Stomach (tissue), 9 donors: ENCODE measurements around the gene PRELID2. TPM values are rescaled to one million over a fixed set of nuclear protein-coding genes. Genes with fewer than 3 reads are reported as not detected.

Source experiments
- DNase-seq, 2 donors: peaks; one replicate each; pipeline versions ENCODE4 v3.0.0 to v3.0.0-alpha.2; 2013 to 2019
- H3K27ac ChIP-seq, 5 donors: fragments of 200-600 bp in 4 of 5; sonication (generic) in 4 of 5; one replicate each; pipeline ENCODE4 v1.5.1; 2013 to 2019; ENCODE audit warnings: mild to moderate bottlenecking in 1 of 5, moderate library complexity in 1 of 5
- H3K27me3 ChIP-seq, 3 donors: fragments of 200-600 bp; sonication (generic); one replicate each; pipeline ENCODE4 v1.5.1; 2017 to 2019; ENCODE audit warnings: mixed run types in 1 of 3
- H3K36me3 ChIP-seq, 4 donors: fragments of 200-600 bp; sonication (generic); 1 replicate in 3 of 4; 2 replicates in 1 of 4; pipeline ENCODE4 v1.5.1; 2016 to 2019
- H3K4me1 ChIP-seq, 4 donors: fragments of 200-600 bp; sonication (generic); one replicate each; pipeline ENCODE4 v1.5.1; 2016 to 2019
- H3K4me3 ChIP-seq, 4 donors: fragments of 200-600 bp; sonication (generic) in 3 of 4; one replicate each; pipeline ENCODE4 v1.5.1; 2016 to 2019; ENCODE audit warnings: mild to moderate bottlenecking in 1 of 4
- H3K9me3 ChIP-seq, 4 donors: fragments of 200-600 bp; sonication (generic); one replicate each; pipeline ENCODE4 v1.5.1; 2016 to 2019
- EP300 ChIP-seq: sonication (generic); formaldehyde crosslinking; IDR thresholded peaks from one replicate; pipeline ENCODE4 v1.6.1; 2017; ENCODE audit warnings: antibody characterized with exemption
- POLR2A ChIP-seq, 4 donors: fragments of 450-650 bp; IDR thresholded peaks; one replicate each; pipeline ENCODE4 v1.6.1; 2016; ENCODE audit warnings: antibody characterized with exemption in 4 of 4, control low read depth in 2 of 4, mild to moderate bottlenecking in 1 of 4, moderate library complexity in 1 of 4
- POLR2AphosphoS5 ChIP-seq, 3 donors: sonication (generic); formaldehyde crosslinking; IDR thresholded peaks; one replicate each; pipeline ENCODE4 v1.6.1; 2016; ENCODE audit warnings: antibody characterized with exemption in 3 of 3
- WGBS, 5 donors: extraction: QIAGEN DNeasy Blood & Tissue Kit in 3 of 5; methylation state at CpG; one replicate each; pipeline versions ENCODE4 v1.1.5 to v1.1.7; 2013 to 2018; 5-methylcytosine and 5-hydroxymethylcytosine counted together
- intact Hi-C: fragments of 100-400 bp; cut with DNase I; formaldehyde crosslinking; loops from one replicate; pipeline ENCODE4 v1.15.1; 2023; ENCODE audit warnings: low total_unique reads
- polyA plus RNA-seq, 3 donors: library from polyadenylated mRNA; stranded (reverse); fragments of 200-250 nt; gene quantifications; one replicate each; pipeline ENCODE4 v1.2.3, GENCODE V29; 2013
- total RNA-seq, 5 donors: library from RNA; depleted of rRNA; stranded (reverse); fragments of >200 nt; gene quantifications; one replicate each; pipeline versions ENCODE4 v1.1.0 to v1.2.3, GENCODE V29; 2014 to 2016
- TF ChIP-seq, protein P1 (sequence below), 7 experiments: fragments of 450-650 bp in 4 of 7; fragments of 200-600 bp in 3 of 7; sonication (generic) in 3 of 7; IDR thresholded peaks; one replicate each; pipeline ENCODE4 v1.5.1; 2016 to 2019; ENCODE audit warnings: antibody characterized with exemption in 7 of 7, control low read depth in 2 of 7, mild to moderate bottlenecking in 1 of 7
- donor health status: healthy with polysubstance abuse.
- donor health status: Bipolar disorder and iron deficiency.
- donor health status: healthy.

The PRELID2 gene
- total and polyA plus RNA-seq, 8 donors = 7.1 to 203 (median 20.3) TPM

DNA sequence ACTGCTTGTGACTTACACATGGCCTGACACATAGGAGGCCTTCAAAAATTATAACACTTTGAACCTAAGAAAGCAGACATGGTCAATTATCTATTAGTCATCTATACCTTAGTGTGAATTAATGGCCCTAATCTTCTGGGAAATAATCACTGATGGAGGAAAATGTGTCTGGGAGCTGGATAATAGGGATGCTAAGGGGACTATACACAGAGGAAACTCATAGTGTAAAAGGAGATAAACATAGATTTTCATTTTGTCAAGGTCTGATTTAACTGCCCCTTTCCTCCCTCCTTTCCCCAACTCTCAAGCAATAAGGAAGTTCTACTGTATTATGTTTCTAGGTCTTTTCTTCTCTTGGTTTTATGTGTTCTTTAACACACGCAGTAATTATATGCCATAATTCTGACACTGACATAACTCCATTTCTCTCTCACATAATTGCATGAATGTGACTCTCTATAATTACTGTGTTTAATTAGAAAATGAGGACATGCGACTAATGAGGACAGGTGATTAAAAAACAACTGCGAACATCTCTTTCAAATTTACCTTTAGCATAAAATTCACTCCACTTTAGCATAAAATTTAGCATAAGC lies 18.7 kb upstream of the PRELID2 start:
- H3K4me1 ChIP-seq = peaks cover 0 to 30% (median 11%) of the 10 kb centered on the region in 4 donors
- intact Hi-C loops = no loop called here
- TF ChIP-seq, protein P1, sequence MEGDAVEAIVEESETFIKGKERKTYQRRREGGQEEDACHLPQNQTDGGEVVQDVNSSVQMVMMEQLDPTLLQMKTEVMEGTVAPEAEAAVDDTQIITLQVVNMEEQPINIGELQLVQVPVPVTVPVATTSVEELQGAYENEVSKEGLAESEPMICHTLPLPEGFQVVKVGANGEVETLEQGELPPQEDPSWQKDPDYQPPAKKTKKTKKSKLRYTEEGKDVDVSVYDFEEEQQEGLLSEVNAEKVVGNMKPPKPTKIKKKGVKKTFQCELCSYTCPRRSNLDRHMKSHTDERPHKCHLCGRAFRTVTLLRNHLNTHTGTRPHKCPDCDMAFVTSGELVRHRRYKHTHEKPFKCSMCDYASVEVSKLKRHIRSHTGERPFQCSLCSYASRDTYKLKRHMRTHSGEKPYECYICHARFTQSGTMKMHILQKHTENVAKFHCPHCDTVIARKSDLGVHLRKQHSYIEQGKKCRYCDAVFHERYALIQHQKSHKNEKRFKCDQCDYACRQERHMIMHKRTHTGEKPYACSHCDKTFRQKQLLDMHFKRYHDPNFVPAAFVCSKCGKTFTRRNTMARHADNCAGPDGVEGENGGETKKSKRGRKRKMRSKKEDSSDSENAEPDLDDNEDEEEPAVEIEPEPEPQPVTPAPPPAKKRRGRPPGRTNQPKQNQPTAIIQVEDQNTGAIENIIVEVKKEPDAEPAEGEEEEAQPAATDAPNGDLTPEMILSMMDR (IDR thresholded peaks at IDR 0.05) = no peak
- TF ChIP-seq POLR2AphosphoS5 (IDR thresholded peaks at IDR 0.05) (no peak), EP300 (no peak), POLR2A (IDR thresholded peaks at IDR 0.05) (no peak)
- no peak for DNase-seq
- 92 to 98% (median 96%) methylated on average over 3 of the region's 3 CpGs for WGBS, 5 donors
- H3K4me3 ChIP-seq = no peak overlapping the region
- peak overlapping the region in 1 of 5 donors; percentile 20 for H3K27ac ChIP-seq
- no peaks in the 10 kb centered on the region for H3K36me3 ChIP-seq
- H3K9me3 ChIP-seq = no peaks in the 10 kb centered on the region
- H3K27me3 ChIP-seq = no peaks in the 10 kb centered on the region

DNA sequence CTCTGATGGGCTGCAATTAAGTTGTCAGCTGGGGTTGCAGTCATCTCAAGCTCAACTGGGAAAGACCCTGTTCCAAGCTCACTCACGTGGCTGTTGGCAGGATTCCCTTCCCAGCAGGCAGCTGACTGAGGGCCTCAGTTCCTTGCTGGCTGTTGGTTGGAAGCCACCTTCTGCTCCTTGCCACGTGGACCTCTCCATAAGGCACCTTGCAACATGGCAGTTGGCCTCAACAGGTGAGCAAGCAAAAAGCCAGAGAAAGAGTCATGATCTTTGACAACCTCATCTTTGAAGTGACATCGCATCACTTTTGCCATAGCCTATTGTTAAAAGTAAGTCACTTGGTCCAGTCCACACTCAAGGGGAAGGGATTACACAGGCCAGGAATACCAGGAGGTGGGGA lies 17.8 kb upstream of the PRELID2 start:
- intact Hi-C loops = no loop called here
- WGBS, 5 donors = 72 to 79% (median 75%) methylated on average over 3 of the region's 3 CpGs
- H3K27ac ChIP-seq = no peak overlapping the region
- TF ChIP-seq POLR2A (IDR thresholded peaks at IDR 0.05) = no peak
- TF ChIP-seq POLR2AphosphoS5 (IDR thresholded peaks at IDR 0.05) = no peak
- TF ChIP-seq EP300 = no peak
- TF ChIP-seq, protein P1 (IDR thresholded peaks at IDR 0.05) = no peak
- H3K36me3 ChIP-seq = no peaks in the 10 kb centered on the region
- no peaks in the 10 kb centered on the region for H3K9me3 ChIP-seq
- H3K4me1 ChIP-seq = peaks cover 0 to 30% (median 11%) of the 10 kb centered on the region in 4 donors
- DNase-seq = no peak
- no peaks in the 10 kb centered on the region for H3K27me3 ChIP-seq
- no peak overlapping the region for H3K4me3 ChIP-seq

DNA sequence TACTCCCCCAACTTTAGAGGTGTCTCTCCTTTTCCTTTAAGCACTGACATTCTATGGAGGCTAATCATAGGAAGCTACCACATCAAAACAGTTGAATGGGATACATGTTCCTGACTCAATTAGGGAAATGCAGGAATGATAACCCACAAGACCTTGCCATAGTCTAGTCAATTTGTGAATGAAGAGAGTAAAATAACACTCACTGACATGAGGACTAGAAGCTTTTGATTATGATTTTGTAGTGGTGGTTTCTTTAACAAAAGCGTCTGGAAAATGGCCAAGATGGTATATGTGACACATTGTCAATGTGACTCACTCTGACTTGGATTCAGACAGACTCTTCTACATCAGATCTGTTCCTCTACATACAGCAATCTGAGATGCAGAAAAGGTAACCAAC lies 13.7 kb upstream of the PRELID2 start:
- H3K36me3 ChIP-seq = no peaks in the 10 kb centered on the region
- no peak overlapping the region for H3K27ac ChIP-seq
- H3K4me3 ChIP-seq = no peak overlapping the region
- TF ChIP-seq POLR2AphosphoS5 (IDR thresholded peaks at IDR 0.05) (no peak), EP300 (no peak), POLR2A (IDR thresholded peaks at IDR 0.05) (no peak)
- TF ChIP-seq, protein P1 (IDR thresholded peaks at IDR 0.05) = no peak
- no peaks in the 10 kb centered on the region for H3K9me3 ChIP-seq
- WGBS, 5 donors = 65 to 95% (median 81%) methylated on average over 1 of the region's 1 CpG
- DNase-seq = no peak
- H3K4me1 ChIP-seq = peaks cover 0 to 13% (median 7%) of the 10 kb centered on the region in 4 donors
- intact Hi-C loops = no loop called here
- no peaks in the 10 kb centered on the region for H3K27me3 ChIP-seq

DNA sequence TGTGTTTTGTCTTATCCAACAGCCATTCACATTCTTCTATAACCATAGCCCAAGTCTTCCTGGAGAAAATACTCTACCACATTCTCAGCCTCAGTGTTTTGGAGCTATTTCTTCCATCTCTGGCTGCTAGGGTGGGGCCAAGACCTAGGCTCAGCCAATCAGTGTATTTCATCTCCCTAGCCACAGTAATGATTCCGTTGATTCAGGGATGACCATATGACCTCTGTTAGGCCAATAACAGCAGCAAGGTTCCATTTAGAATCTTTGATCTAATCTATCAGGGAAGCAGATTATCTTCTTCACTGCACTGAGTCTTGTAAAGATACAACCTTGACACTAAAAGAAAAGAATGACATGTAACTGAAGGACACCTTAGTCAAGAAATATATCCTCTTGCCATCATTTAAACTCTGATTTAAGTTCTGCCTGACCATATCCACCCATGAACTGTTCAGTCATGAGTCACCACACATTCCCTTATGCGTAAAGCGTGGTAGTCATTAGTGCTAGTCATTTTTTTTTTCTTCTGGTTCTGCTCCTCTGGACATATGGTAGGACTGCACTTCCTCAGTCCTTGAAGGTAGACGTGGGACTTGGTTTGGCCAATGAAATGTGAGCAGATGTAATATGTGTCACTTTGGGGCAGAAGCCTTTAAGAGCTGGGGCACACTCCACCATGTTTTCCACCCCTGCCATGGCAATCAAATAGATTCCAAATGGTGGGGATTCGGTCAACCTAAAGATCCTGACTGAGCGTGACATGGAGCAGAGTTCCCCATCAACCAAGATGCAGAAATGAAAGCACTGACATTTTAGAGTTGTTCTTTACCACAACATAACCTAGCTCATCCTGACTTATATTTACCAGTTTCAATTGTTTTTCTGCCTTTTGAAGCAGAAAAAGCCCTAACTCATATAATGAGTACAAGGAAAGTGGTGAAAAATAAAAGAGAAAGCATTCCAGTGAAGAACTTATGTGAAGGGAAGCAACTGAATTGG lies 12.7 kb upstream of the PRELID2 start:
- WGBS, 5 donors = 80 to 83% (median 82%) methylated on average over 6 of the region's 6 CpGs
- Histone ChIP-seq H3K27me3 (no peaks in the 10 kb centered on the region), H3K4me3 (no peak overlapping the region), H3K9me3 (no peaks in the 10 kb centered on the region), H3K27ac (no peak overlapping the region), H3K36me3 (no peaks in the 10 kb centered on the region), H3K4me1 (peaks cover 0 to 13% (median 7%) of the 10 kb centered on the region in 4 donors)
- TF ChIP-seq EP300 = no peak
- TF ChIP-seq POLR2AphosphoS5 (IDR thresholded peaks at IDR 0.05) = peak in 1 of 3 donors; percentile 10
- no peak for DNase-seq
- intact Hi-C loops = no loop called here
